ENCODE results near the gene ZNF775.
A peak's percentile ranks its signal among the peaks of the same experiment; 100 is the strongest.

Gene ZNF775

GRCh38 chr7:150409300-150410030 lies 30.3 kb downstream of the ZNF775 start:
- FAIRE-seq (no peak), DNase-seq (ENCODE audit: insufficient read length, low spot score) (no peak)
- TF ChIP-seq POLR2A (IDR thresholded peaks at IDR 0.05; ENCODE audit: low read depth, low read length) = no peak

GRCh38 chr7:150410131-150410530 lies 31.0 kb downstream of the ZNF775 start:
- TF ChIP-seq POLR2A (IDR thresholded peaks at IDR 0.05; ENCODE audit: low read depth, low read length) = no peak
- no peak for FAIRE-seq
- no peak for DNase-seq (ENCODE audit: insufficient read length, low spot score)

GRCh38 chr7:150410680-150411346 lies 31.7 kb downstream of the ZNF775 start:
- DNase-seq (ENCODE audit: insufficient read length, low spot score) = no peak
- FAIRE-seq = no peak

GRCh38 chr7:150411606-150412005 lies 32.5 kb downstream of the ZNF775 start:
- TF ChIP-seq POLR2A (IDR thresholded peaks at IDR 0.05; ENCODE audit: low read depth, low read length) = no peak
- FAIRE-seq (no peak), DNase-seq (ENCODE audit: insufficient read length, low spot score) (no peak)

More at GRCh38 chr7:150410680-150411346, 31.7 kb downstream of the ZNF775 start:
- TF ChIP-seq POLR2A (IDR thresholded peaks at IDR 0.05; ENCODE audit: low read depth, low read length) = no peak

- DNase-seq (ENCODE audit: insufficient read length, low spot score) = no peak
- no peak for FAIRE-seq
- no peak for TF ChIP-seq POLR2A (IDR thresholded peaks at IDR 0.05; ENCODE audit: low read depth, low read length)
Measured at GRCh38 chr7:150412016-150412415, 32.9 kb downstream of the ZNF775 start.

- DNase-seq (ENCODE audit: insufficient read length, low spot score) = no peak
- no peak for TF ChIP-seq POLR2A (IDR thresholded peaks at IDR 0.05; ENCODE audit: low read depth, low read length)
- no peak for FAIRE-seq
Measured at GRCh38 chr7:150412518-150413488, 33.7 kb downstream of the ZNF775 start.

GRCh38 chr7:150413640-150414081 lies 34.5 kb downstream of the ZNF775 start:
- FAIRE-seq (no peak), DNase-seq (ENCODE audit: insufficient read length, low spot score) (no peak)
- TF ChIP-seq POLR2A (IDR thresholded peaks at IDR 0.05; ENCODE audit: low read depth, low read length) = no peak

GRCh38 chr7:150415161-150416153 lies 36.3 kb downstream of the ZNF775 start:
- no peak for TF ChIP-seq POLR2A (IDR thresholded peaks at IDR 0.05; ENCODE audit: low read depth, low read length)
- no peak for FAIRE-seq
- DNase-seq (ENCODE audit: insufficient read length, low spot score) = no peak

- FAIRE-seq (no peak), DNase-seq (ENCODE audit: insufficient read length, low spot score) (no peak)
- TF ChIP-seq POLR2A (IDR thresholded peaks at IDR 0.05; ENCODE audit: low read depth, low read length) = no peak
Measured at GRCh38 chr7:150417239-150417638, 38.1 kb downstream of the ZNF775 start.

- no peak for TF ChIP-seq POLR2A (IDR thresholded peaks at IDR 0.05; ENCODE audit: low read depth, low read length)
- FAIRE-seq (no peak), DNase-seq (ENCODE audit: insufficient read length, low spot score) (no peak)
Measured at GRCh38 chr7:150417863-150418262, 38.7 kb downstream of the ZNF775 start.

- FAIRE-seq = no peak
- TF ChIP-seq POLR2A (IDR thresholded peaks at IDR 0.05; ENCODE audit: low read depth, low read length) = no peak
- no peak for DNase-seq (ENCODE audit: insufficient read length, low spot score)
Measured at GRCh38 chr7:150420242-150420641, 41.1 kb downstream of the ZNF775 start.

- no peak for FAIRE-seq
- DNase-seq (ENCODE audit: insufficient read length, low spot score) = peak; percentile 73
- TF ChIP-seq POLR2A (IDR thresholded peaks at IDR 0.05; ENCODE audit: low read depth, low read length) = no peak
Measured at GRCh38 chr7:150420987-150421674, 42.0 kb downstream of the ZNF775 start.
